HG03139 (cell line): ENCODE data around the gene CTSW.

Experiments
- ATAC-seq: cut with Tn5 transposase; IDR thresholded peaks from one replicate; pipeline ENCODE4 v1.9.1; 2021; ENCODE audit not compliant: unreplicated experiment

The CTSW gene

GRCh38 chr11:65855927-65856363 is 23.7 kb upstream of the CTSW start:
- no peak for ATAC-seq

DNA sequence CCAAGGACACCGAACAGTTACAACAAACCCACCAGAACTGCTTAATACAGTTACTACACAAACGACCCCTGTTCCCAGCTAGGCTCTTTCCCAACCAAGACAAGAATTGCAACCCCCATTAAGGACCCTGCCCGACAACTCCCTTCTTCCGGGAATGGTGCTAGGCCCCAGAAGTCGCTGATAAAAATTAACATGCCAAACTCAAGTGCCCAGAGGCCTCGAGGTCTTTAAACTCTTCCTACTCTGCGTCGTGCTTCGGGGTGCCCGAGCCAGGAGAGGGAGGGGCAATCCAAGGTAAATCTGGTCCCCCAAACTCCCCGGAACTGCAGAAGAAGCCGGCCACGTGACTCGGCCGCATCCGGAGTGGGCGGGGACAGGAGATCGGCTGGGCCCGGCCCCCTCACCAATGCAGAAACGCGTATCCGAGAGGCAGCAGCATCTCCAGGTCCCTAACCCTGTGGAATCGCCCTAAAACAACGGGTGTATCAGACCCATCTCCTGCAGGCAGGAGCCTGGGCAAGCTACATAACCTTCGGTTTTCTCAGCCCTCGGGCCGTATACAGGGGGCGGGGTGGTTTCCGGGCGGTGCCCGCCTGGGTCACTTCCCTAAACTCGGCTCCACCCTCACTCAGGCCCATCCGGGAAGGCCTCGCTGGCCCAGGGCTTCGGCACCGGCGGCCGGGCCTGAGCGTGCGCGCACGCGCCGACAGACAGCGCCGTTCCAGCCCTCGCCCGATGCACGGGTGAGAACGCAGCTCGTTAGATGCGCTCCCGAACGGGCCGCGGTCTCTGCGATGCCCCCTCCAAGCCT is 22.7 kb upstream of the CTSW start:
- no peak for ATAC-seq

- ATAC-seq, result no peak
Observed at GRCh38 chr11:65857500-65857852, 22.2 kb upstream of the CTSW start.

- ATAC-seq, result peak; percentile 41
Observed at GRCh38 chr11:65857853-65858680, 21.6 kb upstream of the CTSW start, which contains the start of gene CFL1. CFL1 (minus strand) TSS chr11:65858180; CDS start chr11:65858099, 81 bp downstream.

DNA sequence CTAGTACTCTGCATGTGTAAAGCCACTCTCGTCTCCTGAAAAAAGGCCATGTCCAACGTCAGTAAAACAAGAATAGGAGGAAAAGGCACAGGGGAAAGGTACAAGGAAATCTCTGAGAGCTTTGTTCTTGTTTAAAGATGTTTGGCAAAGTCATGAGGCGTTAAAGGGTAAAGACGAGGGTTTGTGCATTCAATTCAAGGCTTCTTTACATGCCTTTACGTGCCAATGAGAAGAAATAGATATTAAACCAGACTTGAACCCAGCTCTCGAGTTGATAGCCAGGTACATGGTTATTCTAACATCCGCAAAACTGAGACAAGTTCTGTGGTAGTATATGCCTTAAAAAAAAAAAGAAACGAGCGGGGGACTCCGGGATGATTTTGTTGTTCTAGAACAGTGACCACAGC is 21.0 kb upstream of the CTSW start:
- ATAC-seq, result no peak

DNA sequence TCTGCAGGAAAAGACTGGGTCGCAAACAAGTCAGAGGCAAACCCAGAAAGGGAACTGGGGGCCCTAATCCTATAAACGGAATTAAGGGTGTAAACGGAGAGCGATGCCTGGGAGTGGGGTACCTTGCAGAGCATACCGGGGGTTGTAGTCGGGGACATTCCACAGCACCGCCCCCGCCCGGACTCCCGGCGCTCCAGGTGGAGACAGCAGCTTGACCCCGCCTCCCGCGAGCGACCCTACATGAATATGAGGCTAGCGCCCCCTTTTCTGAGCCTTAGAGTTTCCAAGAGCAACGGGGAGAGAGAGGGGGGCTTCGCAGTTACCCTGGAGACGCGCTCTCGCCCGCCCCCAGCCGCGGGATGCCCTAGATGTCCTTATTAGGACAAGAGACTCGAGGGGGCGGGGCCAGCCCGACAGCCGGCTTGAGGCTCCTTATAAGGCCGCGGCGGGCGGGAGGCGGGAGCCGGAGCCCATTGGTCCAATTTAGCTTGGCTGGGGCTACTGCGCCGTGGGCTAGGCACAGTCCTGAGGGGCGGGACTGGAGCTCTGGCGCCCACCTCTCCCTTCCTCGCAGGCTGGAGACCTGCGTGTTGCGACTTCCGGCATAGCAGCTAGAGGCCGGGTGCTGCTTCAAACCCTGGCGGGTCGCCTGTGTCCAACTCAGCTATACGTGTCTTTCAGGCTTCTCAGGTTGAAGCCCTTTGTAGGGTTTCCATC is 20.4 kb upstream of the CTSW start:
- ATAC-seq, result peak; percentile 40

DNA sequence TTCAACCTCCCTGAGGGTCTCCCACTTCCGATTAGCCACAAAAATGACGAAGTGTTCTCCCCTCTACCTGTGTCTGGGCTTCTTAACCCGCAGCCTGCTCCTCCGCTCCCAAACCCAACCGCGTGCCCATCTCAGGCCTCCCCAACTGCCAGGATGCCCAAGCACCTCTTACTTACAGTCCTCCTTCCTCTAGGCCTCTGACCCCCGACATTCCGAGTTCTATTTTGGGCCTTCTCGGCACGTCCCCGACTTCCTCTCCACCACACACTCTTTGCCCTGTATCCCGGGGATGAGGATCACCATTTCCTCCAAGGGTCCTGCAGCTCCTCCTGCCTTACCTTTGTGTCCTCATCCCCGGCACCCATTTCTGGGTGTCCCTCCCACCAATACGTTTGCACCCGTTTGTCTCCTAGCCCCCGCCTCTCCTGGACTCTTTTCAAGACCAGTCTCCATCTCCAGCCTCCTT is 19.8 kb upstream of the CTSW start:
- no peak for ATAC-seq

DNA sequence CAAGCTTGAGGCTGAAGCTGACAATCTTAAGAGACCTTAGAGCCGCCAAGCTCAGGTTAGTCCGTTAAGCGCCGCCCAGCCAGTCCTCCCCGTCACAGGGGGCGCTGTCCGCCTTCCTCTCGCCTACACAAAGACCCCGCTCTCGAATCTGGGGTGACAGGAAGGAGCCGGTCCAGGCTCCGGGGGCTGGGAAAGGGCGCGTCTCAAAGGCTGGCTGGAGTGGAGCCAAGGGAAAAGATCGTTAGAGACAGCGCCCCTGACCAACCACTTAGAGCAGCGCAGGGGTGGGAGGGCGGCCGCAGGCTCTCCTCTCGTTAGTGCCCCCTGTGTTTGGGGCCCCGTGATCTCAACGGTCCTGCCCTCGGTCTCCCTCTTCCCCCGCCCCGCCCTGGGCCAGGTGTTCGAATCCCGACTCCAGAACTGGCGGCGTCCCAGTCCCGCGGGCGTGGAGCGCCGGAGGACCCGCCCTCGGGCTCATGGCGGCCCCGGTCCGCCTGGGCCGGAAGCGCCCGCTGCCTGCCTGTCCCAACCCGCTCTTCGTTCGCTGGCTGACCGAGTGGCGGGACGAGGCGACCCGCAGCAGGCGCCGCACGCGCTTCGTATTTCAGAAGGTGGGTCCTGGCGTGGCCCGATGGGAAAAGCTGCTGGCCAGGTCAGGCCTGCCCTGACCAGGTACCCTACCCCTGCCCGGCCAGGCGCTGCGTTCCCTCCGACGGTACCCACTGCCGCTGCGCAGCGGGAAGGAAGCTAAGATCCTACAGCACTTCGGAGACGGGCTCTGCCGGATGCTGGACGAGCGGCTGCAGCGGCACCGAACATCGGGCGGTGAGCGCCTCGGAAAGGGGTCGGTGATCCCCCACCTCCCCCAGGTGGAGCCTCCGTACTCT is 19.1 kb upstream of the CTSW start, which contains the start of gene MUS81:
Gene MUS81 (plus strand): TSS at position 156 of the 887 bp plus-strand sequence. CDS start 321 bp downstream, at position 477.
- no peak for ATAC-seq

GRCh38 chr11:65861165-65861505 is 18.5 kb upstream of the CTSW start:
- ATAC-seq, result no peak

DNA sequence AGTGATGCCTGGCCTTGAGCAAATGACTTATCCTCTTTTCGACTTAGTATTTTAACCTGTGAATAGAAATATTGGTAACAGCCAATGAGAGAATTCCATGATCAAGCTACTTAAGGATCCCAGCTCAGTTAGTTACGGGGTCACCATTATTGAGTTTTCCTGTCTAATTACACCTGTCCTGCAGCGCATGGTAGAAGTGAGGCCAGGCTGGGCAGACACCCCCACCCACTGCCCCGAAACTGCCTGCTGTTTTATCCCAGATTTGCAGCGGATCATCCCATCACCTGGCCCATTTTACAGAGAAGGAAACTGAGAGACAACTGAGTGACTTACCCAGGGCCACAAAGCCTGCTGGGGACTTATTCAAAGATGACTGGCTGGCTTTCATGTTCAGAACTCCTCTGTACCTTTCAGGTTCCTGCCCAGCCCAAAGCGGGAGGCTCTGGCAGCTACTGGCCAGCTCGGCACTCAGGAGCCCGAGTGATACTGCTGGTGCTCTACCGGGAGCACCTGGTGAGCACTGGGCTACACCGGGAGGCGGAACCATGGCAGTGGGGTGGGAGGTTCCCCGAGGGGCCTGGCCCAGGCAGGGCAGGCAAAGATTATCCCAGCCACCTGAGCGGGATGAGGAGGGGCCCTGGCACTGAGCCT is 18.0 kb upstream of the CTSW start:
- ATAC-seq, result no peak

- no peak for ATAC-seq
Observed at GRCh38 chr11:65862191-65862735, 17.4 kb upstream of the CTSW start.

DNA sequence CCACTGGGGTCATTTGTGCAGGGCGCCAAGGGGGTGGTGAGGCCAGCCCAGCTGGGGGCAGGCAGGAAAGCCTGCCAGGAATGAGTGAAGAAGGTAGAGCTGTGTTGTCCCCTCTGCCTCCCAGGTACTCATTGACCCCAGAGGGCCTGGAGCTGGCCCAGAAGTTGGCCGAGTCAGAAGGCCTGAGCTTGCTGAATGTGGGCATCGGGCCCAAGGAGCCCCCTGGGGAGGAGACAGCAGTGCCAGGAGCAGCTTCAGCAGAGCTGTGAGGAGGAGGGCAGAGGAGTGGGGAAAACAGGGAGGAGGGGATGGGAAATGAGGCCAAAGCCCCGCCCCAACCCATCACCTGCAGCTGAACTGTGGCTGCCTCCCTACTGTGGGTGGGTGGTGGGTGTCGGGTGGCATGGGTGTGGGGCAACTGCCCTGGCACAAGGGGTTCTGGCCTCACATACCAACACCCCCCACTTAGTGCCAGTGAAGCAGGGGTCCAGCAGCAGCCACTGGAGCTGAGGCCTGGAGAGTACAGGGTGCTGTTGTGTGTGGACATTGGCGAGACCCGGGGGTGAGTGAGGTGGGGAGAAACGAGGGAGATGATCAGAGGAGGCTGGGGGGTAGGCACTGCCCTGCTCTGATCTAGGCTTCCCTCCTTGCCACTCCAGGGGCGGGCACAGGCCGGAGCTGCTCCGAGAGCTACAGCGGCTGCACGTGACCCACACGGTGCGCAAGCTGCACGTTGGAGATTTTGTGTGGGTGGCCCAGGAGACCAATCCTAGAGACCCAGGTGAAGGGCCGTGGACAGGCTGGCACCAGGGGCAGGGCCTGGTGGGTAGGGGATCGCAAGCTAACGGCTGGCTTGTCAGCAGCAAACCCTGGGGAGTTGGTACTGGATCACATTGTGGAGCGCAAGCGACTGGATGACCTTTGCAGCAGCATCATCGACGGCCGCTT is 16.4 kb upstream of the CTSW start:
- ATAC-seq, result no peak

DNA sequence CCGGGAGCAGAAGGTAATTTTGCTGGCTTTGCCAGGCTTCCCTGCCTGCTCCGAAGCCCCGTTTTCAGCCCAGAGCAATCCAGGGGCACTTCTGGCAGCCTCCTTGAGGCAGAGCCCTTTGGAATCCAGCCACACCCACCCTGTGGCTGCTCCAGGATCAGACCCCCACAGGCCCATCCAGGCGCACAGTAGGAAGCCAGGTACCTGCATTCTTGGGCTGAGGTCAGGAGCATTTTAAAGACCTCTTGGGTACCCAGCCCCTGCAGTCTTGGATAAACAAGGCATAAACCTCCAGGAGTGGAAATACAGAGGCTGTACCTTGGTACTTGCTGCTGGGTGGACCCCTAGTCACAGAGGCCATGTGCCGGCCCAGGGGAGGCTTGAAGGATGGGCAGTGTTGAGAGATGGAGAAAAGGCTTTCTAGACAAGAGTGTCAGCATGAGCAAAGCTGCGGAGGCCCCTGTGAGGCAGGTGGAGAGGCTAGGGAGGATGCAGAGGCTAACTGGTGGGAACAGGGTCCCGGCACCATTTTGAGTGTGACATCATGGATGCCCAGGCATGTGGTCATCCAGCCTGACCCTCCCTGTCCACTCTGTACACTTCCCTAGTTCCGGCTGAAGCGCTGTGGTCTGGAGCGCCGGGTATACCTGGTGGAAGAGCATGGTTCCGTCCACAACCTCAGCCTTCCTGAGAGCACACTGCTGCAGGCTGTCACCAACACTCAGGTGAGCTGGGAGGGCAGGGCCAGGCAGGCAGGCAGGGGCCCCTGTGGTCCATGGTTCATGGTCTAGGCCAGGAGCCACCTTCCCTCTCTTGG is 15.5 kb upstream of the CTSW start:
- no peak for ATAC-seq

- ATAC-seq, result no peak
Observed at GRCh38 chr11:65864706-65865471, 14.7 kb upstream of the CTSW start.

- ATAC-seq, result no peak
Observed at GRCh38 chr11:65865550-65866172, 14.0 kb upstream of the CTSW start.

GRCh38 chr11:65866509-65867283 is 12.9 kb upstream of the CTSW start:
- no peak for ATAC-seq
